Osteoblast (primary cell): ENCODE measurements around the gene TLR5. TPM values are rescaled to one million over a fixed set of nuclear protein-coding genes. Genes with fewer than 3 reads are reported as not detected.

Experiments used
- DNase-seq: peaks from one replicate; pipeline ENCODE4 v3.0.0; 2011; ENCODE audit warnings: low spot score, mixed read lengths; ENCODE audit not compliant: insufficient read length; ENCODE audit errors: missing footprints
- H2AFZ ChIP-seq: 2 replicates; pipeline ENCODE4 v1.6.0; 2011; ENCODE audit warnings: mild to moderate bottlenecking, low read length
- H3K27ac ChIP-seq: 2 replicates; pipeline ENCODE4 v1.5.1; 2011; ENCODE audit warnings: mild to moderate bottlenecking, low read depth, low read length, moderate library complexity
- H3K27me3 ChIP-seq: 2 replicates; pipeline ENCODE4 v1.6.0; 2012; ENCODE audit warnings: mild to moderate bottlenecking, control low read depth, inconsistent platforms, low read length, moderate library complexity; ENCODE audit not compliant: insufficient read depth
- H3K36me3 ChIP-seq: 2 replicates; pipeline ENCODE4 v1.5.1; 2011; ENCODE audit warnings: mild to moderate bottlenecking, low read length, control low read depth, moderate library complexity; ENCODE audit not compliant: insufficient read depth
- H3K4me1 ChIP-seq: 2 replicates; pipeline ENCODE4 v1.5.1; 2011; ENCODE audit warnings: mild to moderate bottlenecking, low read length, control low read depth, moderate library complexity; ENCODE audit not compliant: insufficient read depth
- H3K4me2 ChIP-seq: 2 replicates; pipeline ENCODE4 v1.6.0; 2011; ENCODE audit warnings: mild to moderate bottlenecking, low read length; ENCODE audit not compliant: insufficient read depth
- H3K4me3 ChIP-seq: fragments of 200-600 bp; sonication (generic); 3 replicates; pipeline ENCODE4 v1.5.1; 2012; ENCODE audit warnings: mild to moderate bottlenecking, low read length, inconsistent platforms; ENCODE audit not compliant: insufficient read depth
- H3K79me2 ChIP-seq: 2 replicates; pipeline ENCODE4 v1.6.0; 2012; ENCODE audit warnings: mild to moderate bottlenecking, low read length, control low read depth, inconsistent platforms; ENCODE audit not compliant: insufficient read depth
- H3K9me3 ChIP-seq: 2 replicates; pipeline ENCODE4 v1.5.1; 2011; ENCODE audit warnings: low read depth, low read length, control low read depth
- H4K20me1 ChIP-seq: 2 replicates; pipeline ENCODE4 v1.6.0; 2012; ENCODE audit warnings: mild to moderate bottlenecking, low read length, control low read depth; ENCODE audit not compliant: insufficient read depth
- total RNA-seq: library from RNA; depleted of rRNA; stranded (reverse); fragments of >200 nt; gene quantifications from 2 replicates; pipeline ENCODE4 v1.2.3, GENCODE V29; 2012
- TF ChIP-seq, protein P1 (sequence below): IDR thresholded peaks from 2 replicates; pipeline ENCODE4 v1.5.1; 2011; ENCODE audit warnings: mild to moderate bottlenecking, low read depth, low read length, moderate library complexity; ENCODE audit errors: extremely low read depth

TLR5 gene
- total RNA-seq, 1 donor: under 0.01 TPM

DNA sequence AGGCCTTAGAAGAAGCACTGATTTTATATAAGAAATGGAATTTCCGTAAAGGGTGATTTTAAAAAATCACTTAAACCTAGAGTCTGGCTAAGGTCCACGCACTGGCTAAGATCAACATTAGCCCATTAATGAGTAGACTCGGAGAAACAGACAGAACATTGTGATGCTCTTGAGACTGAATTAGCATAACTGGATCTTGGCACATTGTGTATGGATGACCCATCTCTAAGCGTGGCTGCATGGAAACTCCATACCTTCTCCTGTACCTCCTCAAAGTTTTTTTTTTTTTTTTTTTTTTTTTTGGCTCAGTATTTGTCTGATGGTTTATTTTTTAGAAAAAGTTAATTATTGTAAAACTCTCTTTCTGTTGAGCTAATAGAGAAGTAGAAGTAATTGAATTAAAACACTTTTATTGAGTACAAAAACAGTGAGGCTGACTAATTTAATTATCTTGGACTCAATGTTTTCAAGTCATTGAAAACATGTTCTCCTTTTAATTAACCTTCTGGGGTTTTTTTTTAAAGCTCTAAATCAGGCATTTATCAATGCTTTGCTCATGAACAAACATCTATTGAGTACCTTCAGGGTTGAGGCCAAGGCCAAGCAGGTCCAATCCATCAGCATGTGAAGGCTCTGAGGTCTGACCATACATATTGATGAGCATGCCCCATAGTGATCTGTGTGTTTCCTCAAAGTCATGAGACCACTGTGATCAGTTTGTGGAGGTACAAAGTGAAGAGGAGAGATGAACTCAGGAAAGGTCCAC, 74.0 kb downstream of the TLR5 start:
- Histone ChIP-seq H4K20me1 (no peaks in the 10 kb centered on the region), H3K9me3 (peaks cover 2% of the 10 kb centered on the region), H2AFZ (no peak overlapping the region), H3K4me1 (no peaks in the 10 kb centered on the region), H3K36me3 (no peaks in the 10 kb centered on the region), H3K4me2 (no peak overlapping the region), H3K4me3 (no peak overlapping the region), H3K79me2 (no peaks in the 10 kb centered on the region), H3K27ac (no peak overlapping the region), H3K27me3 (peaks cover 26% of the 10 kb centered on the region)
- DNase-seq: no peak
- TF ChIP-seq, protein P1, sequence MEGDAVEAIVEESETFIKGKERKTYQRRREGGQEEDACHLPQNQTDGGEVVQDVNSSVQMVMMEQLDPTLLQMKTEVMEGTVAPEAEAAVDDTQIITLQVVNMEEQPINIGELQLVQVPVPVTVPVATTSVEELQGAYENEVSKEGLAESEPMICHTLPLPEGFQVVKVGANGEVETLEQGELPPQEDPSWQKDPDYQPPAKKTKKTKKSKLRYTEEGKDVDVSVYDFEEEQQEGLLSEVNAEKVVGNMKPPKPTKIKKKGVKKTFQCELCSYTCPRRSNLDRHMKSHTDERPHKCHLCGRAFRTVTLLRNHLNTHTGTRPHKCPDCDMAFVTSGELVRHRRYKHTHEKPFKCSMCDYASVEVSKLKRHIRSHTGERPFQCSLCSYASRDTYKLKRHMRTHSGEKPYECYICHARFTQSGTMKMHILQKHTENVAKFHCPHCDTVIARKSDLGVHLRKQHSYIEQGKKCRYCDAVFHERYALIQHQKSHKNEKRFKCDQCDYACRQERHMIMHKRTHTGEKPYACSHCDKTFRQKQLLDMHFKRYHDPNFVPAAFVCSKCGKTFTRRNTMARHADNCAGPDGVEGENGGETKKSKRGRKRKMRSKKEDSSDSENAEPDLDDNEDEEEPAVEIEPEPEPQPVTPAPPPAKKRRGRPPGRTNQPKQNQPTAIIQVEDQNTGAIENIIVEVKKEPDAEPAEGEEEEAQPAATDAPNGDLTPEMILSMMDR: no peak

DNA sequence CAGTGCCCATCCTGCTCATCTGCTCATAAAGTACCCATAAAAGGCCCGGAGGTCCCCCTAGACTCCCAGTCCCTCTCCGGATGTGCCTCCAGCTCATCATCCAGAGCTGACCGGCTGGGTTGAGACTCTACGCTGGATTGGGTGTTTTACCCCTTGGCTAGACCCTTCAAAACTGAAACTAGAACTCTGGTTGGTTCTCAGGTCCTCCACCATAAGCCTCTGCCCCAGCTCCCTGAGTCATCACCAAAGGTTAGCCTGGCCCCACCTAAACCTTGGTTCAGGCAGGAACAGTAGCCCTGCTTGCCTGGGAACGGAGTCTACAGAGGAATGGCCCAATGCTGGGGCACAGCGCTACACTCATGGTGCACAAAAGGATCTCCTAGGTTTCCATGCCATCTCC, 75.1 kb downstream of the TLR5 start:
- Histone ChIP-seq H3K27ac (no peak overlapping the region), H2AFZ (no peak overlapping the region), H3K4me1 (no peaks in the 10 kb centered on the region), H3K9me3 (peaks cover 2% of the 10 kb centered on the region), H3K4me3 (no peak overlapping the region), H3K79me2 (no peaks in the 10 kb centered on the region), H3K36me3 (no peaks in the 10 kb centered on the region), H3K4me2 (no peak overlapping the region), H3K27me3 (peaks cover 17% of the 10 kb centered on the region), H4K20me1 (no peaks in the 10 kb centered on the region)
- DNase-seq: no peak
- TF ChIP-seq, protein P1: no peak

DNA sequence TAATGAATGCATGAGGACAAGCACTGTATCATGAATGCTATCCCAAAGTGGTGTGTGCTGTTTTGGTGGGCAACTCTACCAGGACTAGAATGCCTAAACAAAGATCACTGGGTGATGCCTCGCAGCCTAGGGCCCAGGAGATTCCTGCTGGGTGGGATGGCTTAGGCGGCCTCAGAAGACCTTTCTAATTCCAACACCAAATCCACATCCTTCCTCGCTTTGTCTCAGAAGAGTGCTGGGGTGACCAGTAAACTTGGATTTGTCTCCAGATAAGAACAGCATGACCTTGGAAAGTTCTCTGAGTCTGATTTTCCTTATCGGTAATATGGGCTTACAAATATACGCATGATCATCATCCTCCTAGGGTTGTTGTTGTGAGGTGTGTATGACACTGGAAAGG, 76.6 kb downstream of the TLR5 start:
- H3K4me2 ChIP-seq: no peak overlapping the region
- H3K27ac ChIP-seq: no peak overlapping the region
- TF ChIP-seq, protein P1: no peak

DNA sequence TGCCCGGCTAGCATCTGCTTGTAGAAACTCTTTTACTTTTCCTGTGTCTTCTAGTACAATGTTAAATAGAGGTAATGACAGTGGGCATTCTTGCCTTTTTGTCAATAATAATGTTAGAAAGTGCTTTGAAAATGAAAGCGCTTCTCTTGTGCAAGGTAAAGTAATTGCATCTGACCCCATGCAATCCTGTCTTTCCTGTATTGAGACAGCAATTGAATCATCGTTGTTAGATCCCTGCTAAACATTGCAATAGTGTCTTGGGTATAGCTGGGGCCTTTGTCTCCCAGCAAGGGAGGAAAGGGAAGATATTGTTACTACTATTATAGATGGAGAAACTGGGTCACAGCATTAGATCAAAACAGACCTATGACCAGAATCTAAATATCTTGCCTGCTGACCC, 80.9 kb downstream of the TLR5 start:
- Histone ChIP-seq H3K27ac (no peak overlapping the region), H3K36me3 (no peaks in the 10 kb centered on the region), H3K4me2 (no peak overlapping the region), H3K79me2 (no peaks in the 10 kb centered on the region), H3K27me3 (peaks cover 11% of the 10 kb centered on the region), H2AFZ (no peak overlapping the region), H3K9me3 (no peaks in the 10 kb centered on the region), H3K4me1 (no peaks in the 10 kb centered on the region), H4K20me1 (no peaks in the 10 kb centered on the region), H3K4me3 (no peak overlapping the region)
- no peak for DNase-seq
- TF ChIP-seq, protein P1: no peak

More for the DNA sequence above, 76.6 kb downstream of the TLR5 start:
- Histone ChIP-seq H3K4me3 (no peak overlapping the region), H3K9me3 (no peaks in the 10 kb centered on the region), H4K20me1 (no peaks in the 10 kb centered on the region), H3K27me3 (peaks cover 6% of the 10 kb centered on the region), H3K79me2 (no peaks in the 10 kb centered on the region), H3K4me1 (no peaks in the 10 kb centered on the region), H3K36me3 (no peaks in the 10 kb centered on the region), H2AFZ (no peak overlapping the region)
- no peak for DNase-seq
